Stomach (tissue), 4 donors: Measurements from ENCODE around the gene MCM7.

Experiments
- POLR2A ChIP-seq, 4 donors: fragments of 450-650 bp; IDR thresholded peaks; one replicate each; pipeline ENCODE4 v1.6.1; 2016; ENCODE audit warnings: antibody characterized with exemption in 4 of 4, control low read depth in 2 of 4, mild to moderate bottlenecking in 1 of 4, moderate library complexity in 1 of 4
- POLR2AphosphoS5 ChIP-seq, 3 donors: sonication (generic); formaldehyde crosslinking; IDR thresholded peaks; one replicate each; pipeline ENCODE4 v1.6.1; 2016; ENCODE audit warnings: antibody characterized with exemption in 3 of 3
- TF ChIP-seq, protein P1 (sequence below), 7 experiments: fragments of 450-650 bp in 4 of 7; fragments of 200-600 bp in 3 of 7; sonication (generic) in 3 of 7; IDR thresholded peaks; one replicate each; pipeline ENCODE4 v1.5.1; 2016 to 2019; ENCODE audit warnings: antibody characterized with exemption in 7 of 7, control low read depth in 2 of 7, mild to moderate bottlenecking in 1 of 7

DNA sequence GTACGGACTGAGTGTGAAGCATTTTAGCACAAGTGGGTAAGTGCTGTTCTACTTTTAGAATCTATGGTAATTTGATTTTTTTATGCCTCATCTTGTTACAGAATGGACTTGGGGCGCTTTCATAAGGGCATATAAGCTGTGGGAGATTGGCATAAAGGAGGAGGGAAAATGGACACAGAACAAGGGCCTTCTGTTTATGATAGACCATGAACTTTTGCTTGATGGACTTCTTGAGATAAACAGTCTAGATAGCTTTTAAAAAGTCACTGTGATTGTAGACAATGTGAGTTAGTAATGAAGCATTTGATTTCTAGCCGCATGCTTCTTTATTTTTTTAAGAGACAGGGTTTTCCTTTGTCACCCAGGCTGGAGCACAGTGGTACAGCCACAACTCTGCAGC lies 49.6 kb downstream of the MCM7 start:
- TF ChIP-seq, protein P1, sequence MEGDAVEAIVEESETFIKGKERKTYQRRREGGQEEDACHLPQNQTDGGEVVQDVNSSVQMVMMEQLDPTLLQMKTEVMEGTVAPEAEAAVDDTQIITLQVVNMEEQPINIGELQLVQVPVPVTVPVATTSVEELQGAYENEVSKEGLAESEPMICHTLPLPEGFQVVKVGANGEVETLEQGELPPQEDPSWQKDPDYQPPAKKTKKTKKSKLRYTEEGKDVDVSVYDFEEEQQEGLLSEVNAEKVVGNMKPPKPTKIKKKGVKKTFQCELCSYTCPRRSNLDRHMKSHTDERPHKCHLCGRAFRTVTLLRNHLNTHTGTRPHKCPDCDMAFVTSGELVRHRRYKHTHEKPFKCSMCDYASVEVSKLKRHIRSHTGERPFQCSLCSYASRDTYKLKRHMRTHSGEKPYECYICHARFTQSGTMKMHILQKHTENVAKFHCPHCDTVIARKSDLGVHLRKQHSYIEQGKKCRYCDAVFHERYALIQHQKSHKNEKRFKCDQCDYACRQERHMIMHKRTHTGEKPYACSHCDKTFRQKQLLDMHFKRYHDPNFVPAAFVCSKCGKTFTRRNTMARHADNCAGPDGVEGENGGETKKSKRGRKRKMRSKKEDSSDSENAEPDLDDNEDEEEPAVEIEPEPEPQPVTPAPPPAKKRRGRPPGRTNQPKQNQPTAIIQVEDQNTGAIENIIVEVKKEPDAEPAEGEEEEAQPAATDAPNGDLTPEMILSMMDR (IDR thresholded peaks at IDR 0.05): no peak
- TF ChIP-seq POLR2A (IDR thresholded peaks at IDR 0.05) (no peak), POLR2AphosphoS5 (IDR thresholded peaks at IDR 0.05) (no peak)
